Upper lobe of left lung (tissue), 4 donors: ENCODE results near the gene MICU2.

Source experiments
- EP300 ChIP-seq, 4 donors: sonication (generic); formaldehyde crosslinking; IDR thresholded peaks; one replicate each; pipeline ENCODE4 v1.5.1; 2017; ENCODE audit warnings: antibody characterized with exemption in 4 of 4, control low read depth in 2 of 4
- TF ChIP-seq, protein P1 (sequence below), 6 experiments: fragments of 450-650 bp in 4 of 6; fragments of 200-600 bp in 2 of 6; sonication (generic) in 2 of 6; IDR thresholded peaks; one replicate each; pipeline ENCODE4 v1.5.1; 2016 to 2019; ENCODE audit warnings: antibody characterized with exemption in 6 of 6

DNA sequence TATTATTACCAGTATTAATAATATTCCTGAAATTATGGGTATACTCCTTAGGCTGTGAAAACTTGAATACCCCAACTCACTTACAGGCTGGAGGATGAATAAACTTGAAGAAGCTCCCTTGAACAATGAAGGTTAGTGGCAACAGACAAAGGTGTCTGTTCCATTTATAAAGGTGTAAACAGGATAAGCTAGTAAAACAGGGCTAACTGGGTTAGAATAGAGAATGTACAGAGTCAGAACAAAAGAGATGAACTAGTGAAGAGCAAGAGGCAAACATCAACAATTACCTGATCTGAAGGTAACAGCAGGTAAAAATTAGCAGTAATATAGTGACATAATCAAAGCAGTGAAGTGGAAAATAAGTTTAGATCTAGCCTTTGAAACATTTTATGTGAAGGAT lies 23.2 kb downstream of the MICU2 start:
- TF ChIP-seq EP300 (IDR thresholded peaks at IDR 0.05) = no peak
- TF ChIP-seq, protein P1, sequence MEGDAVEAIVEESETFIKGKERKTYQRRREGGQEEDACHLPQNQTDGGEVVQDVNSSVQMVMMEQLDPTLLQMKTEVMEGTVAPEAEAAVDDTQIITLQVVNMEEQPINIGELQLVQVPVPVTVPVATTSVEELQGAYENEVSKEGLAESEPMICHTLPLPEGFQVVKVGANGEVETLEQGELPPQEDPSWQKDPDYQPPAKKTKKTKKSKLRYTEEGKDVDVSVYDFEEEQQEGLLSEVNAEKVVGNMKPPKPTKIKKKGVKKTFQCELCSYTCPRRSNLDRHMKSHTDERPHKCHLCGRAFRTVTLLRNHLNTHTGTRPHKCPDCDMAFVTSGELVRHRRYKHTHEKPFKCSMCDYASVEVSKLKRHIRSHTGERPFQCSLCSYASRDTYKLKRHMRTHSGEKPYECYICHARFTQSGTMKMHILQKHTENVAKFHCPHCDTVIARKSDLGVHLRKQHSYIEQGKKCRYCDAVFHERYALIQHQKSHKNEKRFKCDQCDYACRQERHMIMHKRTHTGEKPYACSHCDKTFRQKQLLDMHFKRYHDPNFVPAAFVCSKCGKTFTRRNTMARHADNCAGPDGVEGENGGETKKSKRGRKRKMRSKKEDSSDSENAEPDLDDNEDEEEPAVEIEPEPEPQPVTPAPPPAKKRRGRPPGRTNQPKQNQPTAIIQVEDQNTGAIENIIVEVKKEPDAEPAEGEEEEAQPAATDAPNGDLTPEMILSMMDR (IDR thresholded peaks at IDR 0.05) = no peak
